Measurements from ENCODE around the gene WDR35. TPM values are rescaled to one million over a fixed set of nuclear protein-coding genes. Genes with fewer than 3 reads are reported as not detected.

WDR35 gene
- total RNA-seq, 4 donors from 2014 or later, result 17.6 to 19.2 (median 18.1) TPM

DNA sequence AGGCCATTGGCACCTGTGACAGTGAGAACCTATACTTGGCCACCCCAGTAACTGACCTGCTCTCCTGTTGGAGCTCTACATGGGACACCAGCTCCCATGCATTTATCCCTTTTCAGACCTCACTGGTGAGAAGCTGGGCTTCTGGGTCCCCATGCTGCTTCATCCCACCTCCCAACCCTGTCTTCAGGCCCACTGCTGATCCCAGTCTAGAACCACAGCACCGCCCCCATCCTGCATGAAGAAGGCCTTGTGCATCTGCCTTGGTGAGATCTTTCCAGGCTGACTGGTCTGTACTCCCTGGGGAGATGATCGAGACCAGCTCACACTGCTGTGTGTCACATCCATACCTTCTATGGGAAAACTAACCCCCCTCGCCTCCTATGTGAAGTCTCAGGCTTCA, 110.8 kb downstream of the WDR35 start:
- H3K27me3 ChIP-seq, result no peaks in the 10 kb centered on the region
- intact Hi-C loops (cut with DNase I), result no loop called here
- no peak for TF ChIP-seq CTCF (IDR thresholded peaks at IDR 0.05)
- TF ChIP-seq POLR2A (IDR thresholded peaks at IDR 0.05), result no peak
- no peaks in the 10 kb centered on the region for H3K4me1 ChIP-seq
- no peak for DNase-seq
- no peaks in the 10 kb centered on the region for H3K36me3 ChIP-seq
- H3K27ac ChIP-seq, result no peak overlapping the region
- 97 to 98% methylated on average over 3 of the region's 3 CpGs for WGBS, 2 donors
- H3K4me3 ChIP-seq (replicated peaks in 1 of 3), result no peak overlapping the region
- H3K9me3 ChIP-seq, result no peaks in the 10 kb centered on the region

GRCh38 chr2:19878268-19879046, 111.4 kb downstream of the WDR35 start:
- no peaks in the 10 kb centered on the region for H3K36me3 ChIP-seq
- no peaks in the 10 kb centered on the region for H3K4me1 ChIP-seq
- no peak for DNase-seq
- no peak for TF ChIP-seq POLR2A (IDR thresholded peaks at IDR 0.05)
- intact Hi-C loops (cut with DNase I), result no loop called here
- H3K27me3 ChIP-seq, result no peaks in the 10 kb centered on the region
- no peaks in the 10 kb centered on the region for H3K9me3 ChIP-seq
- H3K27ac ChIP-seq, result no peak overlapping the region
- 89 to 98% methylated on average over 12 of the region's 12 CpGs for WGBS, 2 donors
- H3K4me3 ChIP-seq (replicated peaks in 1 of 3), result no peak overlapping the region

DNA sequence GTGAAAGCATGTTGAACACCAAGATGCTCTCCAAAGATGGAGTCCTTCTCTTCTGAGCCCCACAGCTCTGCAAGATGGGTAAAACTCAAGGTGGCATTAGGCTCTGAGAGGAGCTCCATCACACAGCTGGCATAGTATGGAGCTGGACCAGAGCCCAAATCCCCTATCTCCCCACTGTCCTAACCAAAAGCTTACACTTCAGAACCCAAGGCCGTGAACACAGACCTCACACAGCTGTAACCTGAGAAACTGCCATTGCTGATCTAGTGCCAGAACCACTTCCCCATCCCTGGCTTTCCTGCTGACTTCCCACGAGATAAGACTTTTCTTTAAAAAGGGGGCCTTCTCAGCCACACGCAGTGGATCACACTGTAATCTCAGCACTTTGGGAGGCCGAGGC, 113.2 kb downstream of the WDR35 start:
- no peaks in the 10 kb centered on the region for H3K36me3 ChIP-seq
- intact Hi-C loops (cut with DNase I), result no loop called here
- no peak overlapping the region for H3K4me3 ChIP-seq (replicated peaks in 1 of 3)
- no peak for TF ChIP-seq POLR2A (IDR thresholded peaks at IDR 0.05)
- no peak for TF ChIP-seq CTCF (IDR thresholded peaks at IDR 0.05)
- DNase-seq, result no peak
- WGBS, 2 donors, result 64 to 92% methylated on average over 4 of the region's 4 CpGs
- H3K27ac ChIP-seq, result no peak overlapping the region
- no peaks in the 10 kb centered on the region for H3K4me1 ChIP-seq
- no peaks in the 10 kb centered on the region for H3K9me3 ChIP-seq
- H3K27me3 ChIP-seq, result no peaks in the 10 kb centered on the region

- intact Hi-C loops (cut with DNase I), result no loop called here
- no peaks in the 10 kb centered on the region for H3K4me1 ChIP-seq
- H3K27me3 ChIP-seq, result no peaks in the 10 kb centered on the region
- WGBS, 2 donors, result 81 to 85% methylated on average over 1 of the region's 1 CpG
- no peaks in the 10 kb centered on the region for H3K9me3 ChIP-seq
- H3K27ac ChIP-seq, result no peak overlapping the region
- no peaks in the 10 kb centered on the region for H3K36me3 ChIP-seq
- DNase-seq, result no peak
- H3K4me3 ChIP-seq (replicated peaks in 1 of 3), result no peak overlapping the region
- no peak for TF ChIP-seq POLR2A (IDR thresholded peaks at IDR 0.05)
- TF ChIP-seq CTCF (IDR thresholded peaks at IDR 0.05), result no peak
Measured at GRCh38 chr2:19875280-19875679, 114.6 kb downstream of the WDR35 start.

- H3K4me1 ChIP-seq, result no peaks in the 10 kb centered on the region
- H3K4me3 ChIP-seq (replicated peaks in 1 of 3), result no peak overlapping the region
- WGBS, 2 donors, result 97% methylated on average over 3 of the region's 3 CpGs
- no peaks in the 10 kb centered on the region for H3K36me3 ChIP-seq
- TF ChIP-seq POLR2A (IDR thresholded peaks at IDR 0.05) (no peak), CTCF (IDR thresholded peaks at IDR 0.05) (no peak)
- intact Hi-C loops (cut with DNase I), result no loop called here
- DNase-seq, result no peak
- H3K9me3 ChIP-seq, result no peaks in the 10 kb centered on the region
- no peak overlapping the region for H3K27ac ChIP-seq
- no peaks in the 10 kb centered on the region for H3K27me3 ChIP-seq
Measured at GRCh38 chr2:19874726-19875125, 115.2 kb downstream of the WDR35 start.
